Mesenchymal stem cell (in vitro differentiated cells and primary cell): ENCODE measurements around the gene BDKRB2.

Experiments used
- DNase-seq: peaks from one replicate; pipeline ENCODE4 v3.0.0-alpha.2; 2013
- H2AFZ ChIP-seq: one replicate; pipeline ENCODE4 v1.6.1; 2013; ENCODE audit warnings: low read depth, mild to moderate bottlenecking, control low read depth, inconsistent platforms, low read length, moderate library complexity
- H2AK5ac ChIP-seq: 2 replicates; pipeline ENCODE4 v1.6.1; 2013; ENCODE audit warnings: low read length, moderate library complexity, mild to moderate bottlenecking, inconsistent platforms; ENCODE audit not compliant: severe bottlenecking
- H2BK120ac ChIP-seq: one replicate; pipeline ENCODE4 v1.6.1; 2013; ENCODE audit warnings: low read depth, mild to moderate bottlenecking, inconsistent platforms, low read length, moderate library complexity
- H2BK12ac ChIP-seq, 2 experiments: one replicate each; pipeline ENCODE4 v1.6.1; 2013; ENCODE audit warnings: inconsistent platforms in 2 of 2, low read length in 2 of 2, mild to moderate bottlenecking in 2 of 2, moderate library complexity in 2 of 2, control low read depth in 1 of 2
- H2BK15ac ChIP-seq: one replicate; pipeline ENCODE4 v1.6.1; 2013; ENCODE audit warnings: mild to moderate bottlenecking, low read depth, inconsistent platforms; ENCODE audit not compliant: poor library complexity, severe bottlenecking
- H2BK5ac ChIP-seq: 2 replicates; pipeline ENCODE4 v1.6.1; 2013; ENCODE audit warnings: low read depth, mild to moderate bottlenecking, low read length, control low read depth, inconsistent platforms; ENCODE audit not compliant: poor library complexity, severe bottlenecking
- H3K14ac ChIP-seq, 2 experiments: one replicate each; pipeline ENCODE4 v1.6.1; 2013; ENCODE audit warnings: inconsistent platforms in 2 of 2, low read length in 2 of 2, control low read depth in 1 of 2, mild to moderate bottlenecking in 1 of 2, moderate library complexity in 1 of 2
- H3K18ac ChIP-seq, 2 experiments: one replicate each; pipeline ENCODE4 v1.6.1; 2013; ENCODE audit warnings: inconsistent platforms in 2 of 2, low read length in 2 of 2, control low read depth in 1 of 2, low read depth in 1 of 2, mild to moderate bottlenecking in 1 of 2
- H3K23ac ChIP-seq, 2 experiments: one replicate each; pipeline ENCODE4 v1.6.1; 2013; ENCODE audit warnings: inconsistent platforms in 2 of 2, low read length in 2 of 2, mild to moderate bottlenecking in 2 of 2, moderate library complexity in 2 of 2, control low read depth in 1 of 2
- H3K27ac ChIP-seq: 2 replicates; pipeline ENCODE4 v1.5.1; 2013; ENCODE audit warnings: mild to moderate bottlenecking, moderate library complexity, low read length, control low read depth, inconsistent platforms; ENCODE audit not compliant: poor library complexity, severe bottlenecking
- H3K27me3 ChIP-seq, 2 experiments: 2 replicates each; pipeline versions ENCODE4 v1.6.1 to v1.7.0; 2013; ENCODE audit warnings: low read length in 2 of 2, mild to moderate bottlenecking in 2 of 2, moderate library complexity in 2 of 2, control low read depth in 1 of 2, inconsistent platforms in 1 of 2; ENCODE audit not compliant: control insufficient read depth in 1 of 2, insufficient read depth in 1 of 2
- H3K36me3 ChIP-seq, 2 experiments: 2 replicates each; pipeline versions ENCODE4 v1.6.1 to v1.7.0; 2013; ENCODE audit warnings: low read length in 2 of 2, control low read depth in 1 of 2, inconsistent platforms in 1 of 2, low read depth in 1 of 2, mild to moderate bottlenecking in 1 of 2; ENCODE audit not compliant: insufficient read depth in 2 of 2, control insufficient read depth in 1 of 2
- H3K4ac ChIP-seq, 2 experiments: one replicate each; pipeline ENCODE4 v1.6.1; 2013; ENCODE audit warnings: inconsistent platforms in 2 of 2, low read length in 2 of 2, mild to moderate bottlenecking in 2 of 2, moderate library complexity in 2 of 2, control low read depth in 1 of 2, low read depth in 1 of 2
- H3K4me1 ChIP-seq: 2 replicates; pipeline ENCODE4 v1.6.1; 2013; ENCODE audit warnings: low read depth, low read length, control low read depth; ENCODE audit not compliant: control insufficient read depth, insufficient read depth
- H3K4me2 ChIP-seq: 2 replicates; pipeline ENCODE4 v1.6.1; 2013; ENCODE audit warnings: low read length, mild to moderate bottlenecking, inconsistent platforms; ENCODE audit not compliant: poor library complexity, severe bottlenecking
- H3K4me3 ChIP-seq, 2 experiments: 2 replicates each; pipeline versions ENCODE4 v1.5.1 to v1.7.0; 2013; ENCODE audit warnings: low read length in 2 of 2, mild to moderate bottlenecking in 2 of 2, control low read depth in 1 of 2, low read depth in 1 of 2; ENCODE audit not compliant: insufficient read depth in 1 of 2
- H3K79me1 ChIP-seq: replicated peaks from 2 replicates; pipeline ENCODE4 v1.6.1; 2013; ENCODE audit warnings: mild to moderate bottlenecking, control low read depth, low read length, inconsistent platforms; ENCODE audit not compliant: poor library complexity, severe bottlenecking
- H3K9ac ChIP-seq: 2 replicates; pipeline ENCODE4 v1.7.0; 2013; ENCODE audit warnings: mild to moderate bottlenecking, low read length, moderate library complexity
- H3K9me3 ChIP-seq: 2 replicates; pipeline ENCODE4 v1.7.0; 2013; ENCODE audit warnings: mild to moderate bottlenecking, low read length; ENCODE audit not compliant: control insufficient read depth
- H4K8ac ChIP-seq: one replicate; pipeline ENCODE4 v1.6.1; 2013; ENCODE audit warnings: inconsistent platforms, mild to moderate bottlenecking, low read length, moderate library complexity
- H4K91ac ChIP-seq: one replicate; pipeline ENCODE4 v1.6.1; 2013; ENCODE audit warnings: mild to moderate bottlenecking, low read length, inconsistent platforms
- WGBS: methylation state at CpG from one replicate; pipeline ENCODE4 v1.1.7; 2013; ENCODE audit warnings: mixed read lengths; 5-methylcytosine and 5-hydroxymethylcytosine counted together

The BDKRB2 gene

GRCh38 chr14:96279564-96279963 lies 74.9 kb downstream of the BDKRB2 start:
- Histone ChIP-seq H3K4me2 (peak overlapping the region; percentile 38), H3K27me3 (no peaks in the 10 kb centered on the region), H2BK5ac (no peak overlapping the region), H3K4ac (peak overlapping the region; percentile 44 to 53), H4K8ac (no peak overlapping the region), H2AK5ac (peak overlapping the region; percentile 86), H2BK120ac (no peak overlapping the region), H3K9me3 (peaks cover 11% of the 10 kb centered on the region), H4K91ac (no peak overlapping the region), H3K4me1 (peaks cover 23% of the 10 kb centered on the region), H3K79me1 (peaks cover 1% of the 10 kb centered on the region), H3K18ac (no peak overlapping the region), H3K14ac (no peak overlapping the region), H2AFZ (no peak overlapping the region), H3K23ac (no peak overlapping the region), H3K27ac (peak overlapping the region; percentile 59), H3K9ac (no peak overlapping the region), H2BK15ac (no peak overlapping the region), H3K36me3 (peaks cover 7 to 27% of the 10 kb centered on the region in 2 experiments), H3K4me3 (no peak overlapping the region), H2BK12ac (peak overlapping the region in 1 of 2 experiments; percentile 51)
- DNase-seq: no peak
- 70% methylated on average over 8 of the region's 8 CpGs for WGBS

GRCh38 chr14:96280104-96280503 lies 75.5 kb downstream of the BDKRB2 start:
- peaks cover 19% of the 10 kb centered on the region for H3K4me1 ChIP-seq
- 80% methylated on average over 1 of the region's 2 CpGs for WGBS
- H2AFZ ChIP-seq: no peak overlapping the region
- H3K4me2 ChIP-seq: no peak overlapping the region
- peak overlapping the region; percentile 59 for H3K27ac ChIP-seq
- H3K4ac ChIP-seq: no peak overlapping the region
- H3K79me1 ChIP-seq: peaks cover 1% of the 10 kb centered on the region
- H3K18ac ChIP-seq: no peak overlapping the region
- peak; percentile 51 for DNase-seq
- H3K27me3 ChIP-seq: no peaks in the 10 kb centered on the region
- no peak overlapping the region for H2BK15ac ChIP-seq
- H3K23ac ChIP-seq: no peak overlapping the region
- no peak overlapping the region for H3K14ac ChIP-seq
- H2AK5ac ChIP-seq: peak overlapping the region; percentile 78
- no peak overlapping the region for H2BK120ac ChIP-seq
- peaks cover 11% of the 10 kb centered on the region for H3K9me3 ChIP-seq
- no peak overlapping the region for H4K91ac ChIP-seq
- H3K4me3 ChIP-seq: no peak overlapping the region
- H3K36me3 ChIP-seq: peaks cover 7 to 32% of the 10 kb centered on the region in 2 experiments
- no peak overlapping the region for H2BK12ac ChIP-seq
- H2BK5ac ChIP-seq: peak overlapping the region; percentile 26
- no peak overlapping the region for H3K9ac ChIP-seq
- no peak overlapping the region for H4K8ac ChIP-seq

- H4K8ac ChIP-seq: no peak overlapping the region
Measured at GRCh38 chr14:96281486-96281885, 76.8 kb downstream of the BDKRB2 start.

GRCh38 chr14:96284008-96284407 lies 79.4 kb downstream of the BDKRB2 start:
- no peak for DNase-seq
- over 99% methylated on average over 6 of the region's 9 CpGs for whole genome bisulfite sequencing

More at GRCh38 chr14:96281486-96281885, 76.8 kb downstream of the BDKRB2 start:
- 34% methylated on average over 2 of the region's 4 CpGs for WGBS
- no peak overlapping the region for H3K4me2 ChIP-seq
- no peak for DNase-seq
- H3K79me1 ChIP-seq: peaks cover 1% of the 10 kb centered on the region
- no peak overlapping the region for H2BK120ac ChIP-seq
- H2AK5ac ChIP-seq: no peak overlapping the region
- H4K91ac ChIP-seq: no peak overlapping the region
- H2BK5ac ChIP-seq: peak overlapping the region; percentile 23
- no peak overlapping the region for H3K18ac ChIP-seq
- H2BK15ac ChIP-seq: no peak overlapping the region
- no peak overlapping the region for H3K4me3 ChIP-seq
- H3K27ac ChIP-seq: peak overlapping the region; percentile 59
- no peak overlapping the region for H2AFZ ChIP-seq
- peaks cover 12 to 40% of the 10 kb centered on the region in 2 experiments for H3K36me3 ChIP-seq
- H3K4ac ChIP-seq: no peak overlapping the region
- H3K23ac ChIP-seq: no peak overlapping the region
- H3K27me3 ChIP-seq: no peaks in the 10 kb centered on the region
- peaks cover 18% of the 10 kb centered on the region for H3K4me1 ChIP-seq
- no peak overlapping the region for H2BK12ac ChIP-seq
- no peak overlapping the region for H3K9ac ChIP-seq
- H3K9me3 ChIP-seq: peaks cover 11% of the 10 kb centered on the region
- H3K14ac ChIP-seq: no peak overlapping the region

More at GRCh38 chr14:96284008-96284407, 79.4 kb downstream of the BDKRB2 start:
- peaks cover 1% of the 10 kb centered on the region for H3K79me1 ChIP-seq
- H2AK5ac ChIP-seq: peak overlapping the region; percentile 90
- H2BK12ac ChIP-seq: no peak overlapping the region
- H3K9ac ChIP-seq: no peak overlapping the region
- peak overlapping the region; percentile 64 for H4K8ac ChIP-seq
- H3K4me2 ChIP-seq: no peak overlapping the region
- no peak overlapping the region for H2BK15ac ChIP-seq
- no peak overlapping the region for H2AFZ ChIP-seq
- H3K27ac ChIP-seq: no peak overlapping the region
- no peak overlapping the region for H2BK5ac ChIP-seq
- H3K27me3 ChIP-seq: no peaks in the 10 kb centered on the region
- H4K91ac ChIP-seq: no peak overlapping the region
- no peak overlapping the region for H3K4ac ChIP-seq
- H3K23ac ChIP-seq: no peak overlapping the region
- peaks cover 9 to 49% of the 10 kb centered on the region in 2 experiments for H3K36me3 ChIP-seq
- no peak overlapping the region for H3K14ac ChIP-seq
- no peak overlapping the region for H3K18ac ChIP-seq
- H2BK120ac ChIP-seq: no peak overlapping the region
- H3K4me3 ChIP-seq: no peak overlapping the region
- no peaks in the 10 kb centered on the region for H3K9me3 ChIP-seq
- H3K4me1 ChIP-seq: peaks cover 18% of the 10 kb centered on the region
